ENCODE results near the gene STK32C.

STK32C gene

GRCh38 chr10:132209130-132209529, 98.6 kb downstream of the STK32C start:
- DNase-seq (ENCODE audit: low spot score), result no peak
- no peaks in the 10 kb centered on the region for H3K36me3 Mint-ChIP-seq (ENCODE audit: low read depth)
- H3K9me3 Mint-ChIP-seq, result peaks cover 5% of the 10 kb centered on the region
- no peaks in the 10 kb centered on the region for H3K27me3 Mint-ChIP-seq (ENCODE audit: low read depth)
- H3K4me1 Mint-ChIP-seq (ENCODE audit: low read depth), result no peaks in the 10 kb centered on the region
- H3K27ac Mint-ChIP-seq, result no peak overlapping the region
- H3K4me3 Mint-ChIP-seq, result no peak overlapping the region

- H3K27ac Mint-ChIP-seq, result no peak overlapping the region
- peaks cover 2% of the 10 kb centered on the region for H3K9me3 Mint-ChIP-seq
- no peaks in the 10 kb centered on the region for H3K36me3 Mint-ChIP-seq (ENCODE audit: low read depth)
- no peaks in the 10 kb centered on the region for H3K27me3 Mint-ChIP-seq (ENCODE audit: low read depth)
- no peak overlapping the region for H3K4me3 Mint-ChIP-seq
- H3K4me1 Mint-ChIP-seq (ENCODE audit: low read depth), result no peaks in the 10 kb centered on the region
- DNase-seq (ENCODE audit: low spot score), result no peak
Observed at GRCh38 chr10:132208462-132209050, 99.2 kb downstream of the STK32C start.

DNA sequence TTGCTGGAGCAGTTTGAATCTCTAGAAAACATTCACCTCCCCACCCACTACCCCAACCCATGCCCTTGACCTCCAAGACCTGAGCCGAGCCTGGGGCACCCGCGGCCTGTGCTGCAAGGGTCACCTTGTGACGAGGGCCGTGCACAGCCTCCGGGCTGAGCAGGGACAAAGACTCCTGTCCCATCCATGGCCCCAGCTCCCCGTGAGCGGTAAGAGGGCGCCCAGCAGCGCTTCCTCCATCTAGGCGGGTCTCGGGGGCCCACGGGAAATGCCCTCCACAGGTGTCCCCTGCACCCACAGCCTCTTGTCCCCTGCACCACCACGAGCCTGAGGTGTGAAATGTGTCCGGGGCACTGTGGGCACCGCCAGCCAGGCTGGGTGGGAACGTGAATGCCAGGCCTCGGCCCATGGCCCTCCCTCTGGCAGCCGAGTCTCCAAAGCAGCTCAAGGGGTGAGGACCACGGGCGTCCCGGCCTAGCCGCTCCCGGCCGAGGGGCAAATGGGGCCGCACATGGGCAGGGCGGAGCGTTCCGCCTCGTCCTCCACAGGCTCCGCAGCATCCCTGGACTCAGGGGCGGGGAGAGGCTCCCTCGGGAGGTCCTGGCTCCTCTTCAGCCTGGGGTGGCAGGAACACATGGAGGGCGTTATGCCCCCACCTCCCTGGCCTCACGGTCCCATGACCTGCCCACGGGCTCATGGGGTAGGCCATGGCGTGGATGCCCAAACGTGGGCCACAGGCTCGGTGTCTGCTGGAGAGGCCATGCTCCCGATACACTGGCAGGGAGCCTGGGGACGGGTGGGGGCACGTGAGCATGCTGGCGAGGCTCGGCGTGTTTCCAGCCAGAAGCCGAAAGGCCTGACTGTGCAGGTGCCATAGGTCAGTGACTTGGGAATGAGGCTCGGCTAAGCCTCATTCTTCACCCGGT, 100.0 kb downstream of the STK32C start:
- Mint-ChIP-seq H3K27me3 (ENCODE audit: low read depth) (no peaks in the 10 kb centered on the region), H3K4me1 (ENCODE audit: low read depth) (no peaks in the 10 kb centered on the region), H3K4me3 (no peak overlapping the region), H3K9me3 (no peaks in the 10 kb centered on the region), H3K36me3 (ENCODE audit: low read depth) (no peaks in the 10 kb centered on the region), H3K27ac (no peak overlapping the region)
- no peak for DNase-seq (ENCODE audit: low spot score)

DNA sequence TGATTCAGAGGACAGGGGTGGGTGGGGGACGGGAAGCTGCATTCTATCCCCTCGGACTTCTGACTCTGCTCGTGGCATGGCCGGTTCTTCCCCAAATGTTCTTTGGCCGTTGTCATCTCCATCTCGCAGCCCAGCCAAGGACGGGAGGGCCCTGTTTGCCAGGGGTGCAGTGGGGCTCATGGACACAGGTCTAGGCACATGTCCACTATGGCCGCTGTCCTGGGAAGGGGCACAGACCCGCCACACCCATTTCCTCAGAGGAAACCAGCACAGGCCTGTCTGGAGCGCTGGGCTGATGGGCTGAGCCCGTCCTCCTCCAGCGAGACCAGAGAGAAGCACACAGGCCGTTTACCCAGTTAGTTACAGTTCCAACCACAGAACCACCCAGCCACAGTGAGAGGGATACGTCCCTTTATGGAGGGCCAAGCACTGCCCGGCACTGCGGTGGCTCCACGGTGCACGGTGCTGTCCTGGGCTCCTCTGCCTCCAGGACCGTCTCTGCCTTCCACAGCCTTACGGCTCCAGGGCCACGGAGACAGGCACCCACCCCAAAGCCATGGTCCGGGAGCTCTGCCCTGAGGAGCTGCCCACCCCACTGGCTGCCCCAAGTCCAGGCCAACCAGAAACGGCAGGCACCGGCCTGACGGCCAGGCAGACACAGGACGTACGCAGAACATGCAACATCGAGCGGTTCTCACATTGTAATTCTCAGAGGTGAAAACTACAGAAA, 100.8 kb downstream of the STK32C start:
- H3K4me1 Mint-ChIP-seq (ENCODE audit: low read depth), result no peaks in the 10 kb centered on the region
- H3K27me3 Mint-ChIP-seq (ENCODE audit: low read depth), result no peaks in the 10 kb centered on the region
- no peaks in the 10 kb centered on the region for H3K9me3 Mint-ChIP-seq
- H3K27ac Mint-ChIP-seq, result no peak overlapping the region
- no peak overlapping the region for H3K4me3 Mint-ChIP-seq
- no peaks in the 10 kb centered on the region for H3K36me3 Mint-ChIP-seq (ENCODE audit: low read depth)
- DNase-seq (ENCODE audit: low spot score), result no peak

DNA sequence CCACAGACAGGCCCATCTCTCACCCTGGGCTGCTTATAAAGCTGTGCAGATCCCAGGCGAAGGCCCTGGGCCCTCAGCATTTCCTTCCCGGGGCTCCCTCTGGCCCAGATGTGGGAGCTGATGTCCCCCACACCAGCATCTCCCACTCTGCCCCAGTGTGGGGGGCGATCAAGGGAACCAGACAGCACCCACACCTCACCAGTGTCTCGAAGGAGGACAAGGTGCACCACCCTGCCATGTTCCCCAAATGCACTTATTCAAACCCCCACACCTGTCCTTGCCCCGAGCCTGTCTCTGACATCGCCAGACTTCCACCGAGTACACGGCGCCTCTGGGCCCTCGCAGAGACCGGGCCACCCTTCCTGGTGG, 101.4 kb downstream of the STK32C start:
- H3K36me3 Mint-ChIP-seq (ENCODE audit: low read depth), result no peaks in the 10 kb centered on the region
- H3K4me3 Mint-ChIP-seq, result no peak overlapping the region
- H3K27ac Mint-ChIP-seq, result no peak overlapping the region
- H3K9me3 Mint-ChIP-seq, result no peaks in the 10 kb centered on the region
- DNase-seq (ENCODE audit: low spot score), result no peak
- H3K27me3 Mint-ChIP-seq (ENCODE audit: low read depth), result no peaks in the 10 kb centered on the region
- H3K4me1 Mint-ChIP-seq (ENCODE audit: low read depth), result no peaks in the 10 kb centered on the region

- Mint-ChIP-seq H3K9me3 (no peaks in the 10 kb centered on the region), H3K4me1 (ENCODE audit: low read depth) (no peaks in the 10 kb centered on the region), H3K36me3 (ENCODE audit: low read depth) (no peaks in the 10 kb centered on the region), H3K27ac (no peak overlapping the region), H3K27me3 (ENCODE audit: low read depth) (no peaks in the 10 kb centered on the region), H3K4me3 (no peak overlapping the region)
- DNase-seq (ENCODE audit: low spot score), result no peak
Observed at GRCh38 chr10:132205650-132206376, 101.9 kb downstream of the STK32C start.

DNA sequence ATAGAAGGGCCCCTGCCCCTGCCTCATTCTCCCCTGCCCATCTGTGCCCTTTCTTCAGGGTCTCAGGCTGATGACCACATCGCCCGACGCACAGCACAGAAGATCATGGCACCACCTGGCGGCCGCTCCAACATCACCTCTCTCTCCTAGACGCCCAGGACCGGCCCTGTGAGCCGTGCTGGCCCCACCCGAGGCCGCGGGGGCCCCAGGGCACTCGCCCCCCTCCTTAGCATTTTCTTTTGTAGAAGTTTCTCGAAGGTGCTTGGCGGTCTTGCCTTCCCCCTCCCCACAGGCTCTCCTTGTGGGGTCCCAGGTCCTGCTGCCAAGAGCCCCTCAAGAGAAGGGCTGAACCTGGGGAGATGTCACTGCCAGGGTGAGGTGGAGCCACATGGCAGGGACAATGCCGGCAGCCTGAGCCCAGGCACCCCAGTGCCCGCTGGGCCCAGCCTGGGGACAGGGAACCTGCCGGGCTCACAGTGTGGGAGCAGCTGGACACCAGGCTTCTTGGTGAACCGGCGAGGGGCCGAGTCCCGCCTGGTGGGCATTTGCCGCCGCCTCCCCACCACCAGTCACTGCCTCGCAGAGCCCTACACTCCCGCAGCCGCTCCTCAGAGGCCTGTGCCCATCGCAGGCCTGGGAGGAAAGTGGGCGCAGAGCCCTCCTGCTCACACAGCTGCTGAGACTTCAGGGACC, 102.8 kb downstream of the STK32C start:
- Mint-ChIP-seq H3K36me3 (ENCODE audit: low read depth) (no peaks in the 10 kb centered on the region), H3K27me3 (ENCODE audit: low read depth) (no peaks in the 10 kb centered on the region), H3K9me3 (no peaks in the 10 kb centered on the region), H3K27ac (no peak overlapping the region), H3K4me3 (no peak overlapping the region), H3K4me1 (ENCODE audit: low read depth) (no peaks in the 10 kb centered on the region)
- DNase-seq (ENCODE audit: low spot score), result no peak

GRCh38 chr10:132204078-132204780, 103.5 kb downstream of the STK32C start:
- no peak overlapping the region for H3K27ac Mint-ChIP-seq
- H3K9me3 Mint-ChIP-seq, result no peaks in the 10 kb centered on the region
- no peaks in the 10 kb centered on the region for H3K36me3 Mint-ChIP-seq (ENCODE audit: low read depth)
- no peak overlapping the region for H3K4me3 Mint-ChIP-seq
- no peaks in the 10 kb centered on the region for H3K27me3 Mint-ChIP-seq (ENCODE audit: low read depth)
- no peaks in the 10 kb centered on the region for H3K4me1 Mint-ChIP-seq (ENCODE audit: low read depth)
- no peak for DNase-seq (ENCODE audit: low spot score)

DNA sequence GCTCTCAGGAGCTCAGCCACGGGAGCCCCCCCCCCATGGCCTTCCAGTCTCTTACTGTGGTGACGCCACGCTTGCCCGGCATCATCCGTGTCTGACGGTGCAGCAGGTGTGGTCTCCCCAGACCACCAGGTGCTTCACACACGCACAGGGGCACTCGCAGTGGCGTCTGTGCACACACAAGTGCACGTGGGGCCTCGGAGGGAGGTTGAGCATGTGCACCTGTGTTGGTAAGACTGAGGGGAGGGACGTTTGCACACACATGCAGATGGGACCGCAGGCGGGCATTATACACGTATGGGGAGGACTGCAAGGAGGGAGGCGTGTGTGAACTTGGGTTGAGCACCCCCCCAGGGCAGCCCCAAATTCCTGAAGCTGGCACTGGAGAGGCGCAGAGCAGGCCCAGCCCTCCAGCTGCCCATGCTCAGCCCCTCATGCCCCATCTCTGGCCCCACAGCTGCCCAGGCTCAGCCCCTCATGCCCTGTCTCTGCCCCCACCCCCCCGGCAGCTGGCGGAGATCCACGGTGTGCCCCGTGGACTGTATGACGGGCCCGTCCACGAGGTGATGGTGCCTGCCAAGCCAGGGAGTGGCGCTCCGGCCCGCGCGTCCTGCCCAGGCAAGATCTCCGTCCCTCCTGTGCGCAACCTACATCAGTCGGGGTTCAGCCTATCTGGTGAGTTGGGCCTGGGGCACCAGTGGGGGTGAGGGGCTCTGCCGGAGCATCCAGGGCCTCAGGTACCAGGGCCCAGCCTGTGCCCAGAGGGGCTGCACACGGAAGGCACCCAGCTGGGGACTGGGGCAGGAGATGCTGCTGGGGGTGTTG, 104.3 kb downstream of the STK32C start:
- no peaks in the 10 kb centered on the region for H3K36me3 Mint-ChIP-seq (ENCODE audit: low read depth)
- H3K4me3 Mint-ChIP-seq, result no peak overlapping the region
- H3K9me3 Mint-ChIP-seq, result no peaks in the 10 kb centered on the region
- no peak overlapping the region for H3K27ac Mint-ChIP-seq
- no peaks in the 10 kb centered on the region for H3K4me1 Mint-ChIP-seq (ENCODE audit: low read depth)
- DNase-seq (ENCODE audit: low spot score), result no peak
- no peaks in the 10 kb centered on the region for H3K27me3 Mint-ChIP-seq (ENCODE audit: low read depth)

DNA sequence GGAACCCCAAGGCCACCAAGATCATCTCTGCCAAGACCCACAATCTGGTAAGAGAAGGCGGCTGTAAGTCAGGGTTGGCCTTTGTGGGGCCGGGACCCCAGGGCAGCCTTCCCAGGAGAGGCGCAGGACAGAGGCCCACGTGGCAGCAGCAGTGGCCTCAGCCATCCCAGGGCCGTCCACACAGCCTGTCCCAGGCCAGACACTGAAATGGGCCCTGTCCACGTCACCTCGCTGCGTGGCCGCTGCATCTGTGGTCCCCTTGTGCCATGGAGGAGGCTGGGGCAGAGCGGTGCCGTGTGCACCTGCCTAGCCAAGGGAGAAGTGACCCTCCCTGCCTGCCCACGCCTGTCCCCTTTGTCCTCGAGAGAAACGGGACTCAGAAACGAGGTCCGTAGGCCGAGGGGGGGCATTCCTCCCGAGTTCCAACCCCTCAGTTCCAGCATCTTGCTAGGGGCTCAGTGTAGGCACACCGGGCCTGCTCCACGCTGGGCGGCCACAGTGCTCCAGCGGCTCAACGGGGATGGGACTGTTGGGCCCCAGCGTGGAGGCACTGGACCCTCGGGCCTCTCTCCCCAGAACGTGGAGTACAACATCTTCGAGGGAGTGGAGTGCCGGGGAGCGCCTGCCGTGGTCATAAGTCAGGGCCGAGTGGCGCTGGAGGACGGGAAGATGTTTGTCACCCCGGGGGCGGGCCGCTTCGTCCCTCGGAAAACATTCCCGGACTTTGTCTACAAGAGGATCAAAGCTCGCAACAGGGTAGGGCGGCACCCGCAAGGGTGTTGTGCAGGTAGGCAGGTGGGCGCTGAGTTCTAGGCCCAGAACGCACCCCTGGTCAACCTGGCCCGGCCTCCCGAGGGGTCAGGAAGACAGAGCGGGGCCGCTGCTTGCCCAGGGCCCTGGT, 105.4 kb downstream of the STK32C start:
- Mint-ChIP-seq H3K27me3 (ENCODE audit: low read depth) (no peaks in the 10 kb centered on the region), H3K4me3 (no peak overlapping the region), H3K4me1 (ENCODE audit: low read depth) (no peaks in the 10 kb centered on the region)

GRCh38 chr10:132201111-132201969, 106.4 kb downstream of the STK32C start:
- H3K36me3 Mint-ChIP-seq (ENCODE audit: low read depth), result no peaks in the 10 kb centered on the region
- H3K9me3 Mint-ChIP-seq, result no peaks in the 10 kb centered on the region
- no peak for DNase-seq (ENCODE audit: low spot score)
- no peaks in the 10 kb centered on the region for H3K27me3 Mint-ChIP-seq (ENCODE audit: low read depth)
- H3K27ac Mint-ChIP-seq, result no peak overlapping the region
- no peak overlapping the region for H3K4me3 Mint-ChIP-seq
- H3K4me1 Mint-ChIP-seq (ENCODE audit: low read depth), result no peaks in the 10 kb centered on the region

More for the DNA sequence above, 105.4 kb downstream of the STK32C start:
- Mint-ChIP-seq H3K27ac (no peak overlapping the region), H3K36me3 (ENCODE audit: low read depth) (no peaks in the 10 kb centered on the region), H3K9me3 (no peaks in the 10 kb centered on the region)
- no peak for DNase-seq (ENCODE audit: low spot score)

All from T-helper 2 cell treated with Interferon-gamma antibody and Interleukin-4, amounts not matched to agents 5 μg/mL and 100 μg/mL, for 36 hours (primary cell).